Neural progenitor cell (in vitro differentiated cells): ENCODE data around the gene DZIP1. TPM values are rescaled to one million over a fixed set of nuclear protein-coding genes. Genes with fewer than 3 reads are reported as not detected.

ENCODE experiments used
- DNase-seq: peaks from one replicate; pipeline ENCODE4 v3.0.0-alpha.2; 2016; ENCODE audit warnings: low spot score
- H2AFZ ChIP-seq: fragments of 200-600 bp; sonication (generic); replicated peaks from 2 replicates; pipeline ENCODE4 v1.6.1; 2016; ENCODE audit warnings: antibody characterized with exemption
- H3F3A ChIP-seq: fragments of 200-600 bp; sonication (generic); 2 replicates; pipeline ENCODE4 v1.6.1; 2016; ENCODE audit warnings: antibody characterized with exemption, low read depth
- H3K27ac ChIP-seq: fragments of 200-600 bp; sonication (generic); 2 replicates; pipeline ENCODE4 v1.5.1; 2016; ENCODE audit warnings: mild to moderate bottlenecking
- H3K27me3 ChIP-seq: fragments of 200-600 bp; sonication (generic); 2 replicates; pipeline ENCODE4 v1.6.1; 2016; ENCODE audit warnings: mild to moderate bottlenecking, moderate library complexity
- H3K36me3 ChIP-seq: fragments of 200-600 bp; sonication (generic); 2 replicates; pipeline ENCODE4 v1.5.1; 2016
- H3K4me1 ChIP-seq: fragments of 200-600 bp; sonication (generic); 2 replicates; pipeline ENCODE4 v1.6.1; 2016; ENCODE audit warnings: mixed run types
- H3K4me2 ChIP-seq: fragments of 200-600 bp; sonication (generic); 2 replicates; pipeline ENCODE4 v1.6.1; 2016
- H3K4me3 ChIP-seq: fragments of 200-600 bp; sonication (generic); 2 replicates; pipeline ENCODE4 v1.5.1; 2016
- H3K79me2 ChIP-seq: fragments of 200-600 bp; sonication (generic); 2 replicates; pipeline ENCODE4 v1.6.1; 2016; ENCODE audit warnings: low read depth
- H3K9ac ChIP-seq: fragments of 200-600 bp; sonication (generic); 2 replicates; pipeline ENCODE4 v1.6.1; 2016
- H3K9me3 ChIP-seq: fragments of 200-600 bp; sonication (generic); 2 replicates; pipeline ENCODE4 v1.5.1; 2016; ENCODE audit warnings: low read depth
- H4K20me1 ChIP-seq: fragments of 200-600 bp; sonication (generic); 2 replicates; pipeline ENCODE4 v1.6.1; 2016; ENCODE audit warnings: low read depth
- H3K27ac Mint-ChIP-seq: 3 replicates; pipeline ENCODE4 v1.8.0; 2021; ENCODE audit warnings: mixed read lengths
- H3K27me3 Mint-ChIP-seq: 2 replicates; pipeline ENCODE4 v1.8.0; 2022; ENCODE audit warnings: low read depth, mild to moderate bottlenecking, inconsistent platforms, moderate library complexity, mixed read lengths; ENCODE audit not compliant: insufficient read depth
- H3K36me3 Mint-ChIP-seq: 3 replicates; pipeline ENCODE4 v1.8.0; 2021; ENCODE audit warnings: mixed read lengths
- H3K4me1 Mint-ChIP-seq: 3 replicates; pipeline ENCODE4 v1.8.0; 2021; ENCODE audit warnings: mixed read lengths
- H3K4me3 Mint-ChIP-seq: 3 replicates; pipeline ENCODE4 v1.8.0; 2021; ENCODE audit warnings: mild to moderate bottlenecking, moderate library complexity, mixed read lengths
- H3K9me3 Mint-ChIP-seq: 3 replicates; pipeline ENCODE4 v1.8.0; 2020; ENCODE audit warnings: mixed read lengths
- CTCF ChIP-seq: fragments of 200-600 bp; sonication (generic); IDR thresholded peaks from 2 replicates; pipeline ENCODE4 v1.5.1; 2017; ENCODE audit warnings: antibody characterized with exemption, mild to moderate bottlenecking
- EZH2 ChIP-seq: fragments of 200-600 bp; sonication (generic); IDR thresholded peaks from 2 replicates; pipeline ENCODE4 v1.6.1; 2017; ENCODE audit warnings: antibody characterized with exemption, mild to moderate bottlenecking, moderate library complexity
- EZH2phosphoT487 ChIP-seq: fragments of 200-600 bp; sonication (generic); IDR thresholded peaks from 2 replicates; pipeline ENCODE4 v1.6.1; 2017; ENCODE audit warnings: antibody characterized with exemption
- total RNA-seq: library from RNA; depleted of rRNA; stranded (reverse); fragments of >200 nt; gene quantifications from 2 replicates; pipeline ENCODE4 v1.2.3, GENCODE V29; 2015; ENCODE audit warnings: low replicate concordance

Gene DZIP1
- total RNA-seq, 1 donor from 2014 or later = 70.4 TPM

- TF ChIP-seq CTCF = no peak
- no peak for TF ChIP-seq EZH2phosphoT487
- no peak for TF ChIP-seq EZH2
- Histone ChIP-seq H3K4me2 (no peak overlapping the region), H3K9me3 (no peaks in the 10 kb centered on the region), H3K27me3 (no peaks in the 10 kb centered on the region), H3K4me3 (no peak overlapping the region), H4K20me1 (no peaks in the 10 kb centered on the region), H3K4me1 (no peaks in the 10 kb centered on the region), H3K9ac (no peak overlapping the region), H3F3A (no peaks in the 10 kb centered on the region), H3K36me3 (no peaks in the 10 kb centered on the region), H2AFZ (no peak overlapping the region), H3K79me2 (no peaks in the 10 kb centered on the region), H3K27ac (no peak overlapping the region)
- peaks cover 2% of the 10 kb centered on the region for H3K4me1 Mint-ChIP-seq
- no peaks in the 10 kb centered on the region for H3K27me3 Mint-ChIP-seq
- H3K4me3 Mint-ChIP-seq = no peak overlapping the region
- H3K9me3 Mint-ChIP-seq = no peaks in the 10 kb centered on the region
- no peaks in the 10 kb centered on the region for H3K36me3 Mint-ChIP-seq
- DNase-seq = no peak
- no peak overlapping the region for H3K27ac Mint-ChIP-seq
Observed at GRCh38 chr13:95656386-95657015, 12.0 kb upstream of the DZIP1 start.

- no peaks in the 10 kb centered on the region for H3K27me3 ChIP-seq
- H3K4me2 ChIP-seq = no peak overlapping the region
- no peaks in the 10 kb centered on the region for H3K27me3 Mint-ChIP-seq
- H3K9me3 Mint-ChIP-seq = no peaks in the 10 kb centered on the region
- H3K79me2 ChIP-seq = no peaks in the 10 kb centered on the region
- H3K27ac Mint-ChIP-seq = no peak overlapping the region
- H3K9me3 ChIP-seq = no peaks in the 10 kb centered on the region
- no peaks in the 10 kb centered on the region for H3K36me3 ChIP-seq
- DNase-seq = no peak
- no peaks in the 10 kb centered on the region for H3K36me3 Mint-ChIP-seq
- peaks cover 2% of the 10 kb centered on the region for H3K4me1 Mint-ChIP-seq
- H3K4me3 ChIP-seq = no peak overlapping the region
- no peak overlapping the region for H3K27ac ChIP-seq
- no peak overlapping the region for H3K9ac ChIP-seq
- H2AFZ ChIP-seq = peak overlapping the region; percentile 69
- H3K4me1 ChIP-seq = no peaks in the 10 kb centered on the region
- H4K20me1 ChIP-seq = no peaks in the 10 kb centered on the region
- H3K4me3 Mint-ChIP-seq = no peak overlapping the region
- no peaks in the 10 kb centered on the region for H3F3A ChIP-seq
- TF ChIP-seq EZH2 = no peak
Observed at GRCh38 chr13:95652821-95653220, 8.3 kb upstream of the DZIP1 start.

- no peak for TF ChIP-seq EZH2phosphoT487
- no peak for TF ChIP-seq EZH2
- TF ChIP-seq CTCF = no peak
- no peak overlapping the region for H3K4me3 ChIP-seq
- no peak overlapping the region for H3K27ac ChIP-seq
- no peaks in the 10 kb centered on the region for H3K27me3 Mint-ChIP-seq
- H4K20me1 ChIP-seq = no peaks in the 10 kb centered on the region
- H3K4me3 Mint-ChIP-seq = no peak overlapping the region
- no peaks in the 10 kb centered on the region for H3K79me2 ChIP-seq
- H3K36me3 Mint-ChIP-seq = no peaks in the 10 kb centered on the region
- no peaks in the 10 kb centered on the region for H3K4me1 ChIP-seq
- H3K4me1 Mint-ChIP-seq = peaks cover 2% of the 10 kb centered on the region
- H3K4me2 ChIP-seq = no peak overlapping the region
- H3K9me3 Mint-ChIP-seq = no peaks in the 10 kb centered on the region
- no peaks in the 10 kb centered on the region for H3K36me3 ChIP-seq
- no peaks in the 10 kb centered on the region for H3K9me3 ChIP-seq
- no peaks in the 10 kb centered on the region for H3F3A ChIP-seq
- no peak overlapping the region for H3K9ac ChIP-seq
- no peaks in the 10 kb centered on the region for H3K27me3 ChIP-seq
- no peak overlapping the region for H3K27ac Mint-ChIP-seq
- H2AFZ ChIP-seq = peak overlapping the region; percentile 69
- no peak for DNase-seq
Observed at GRCh38 chr13:95652244-95652764, 7.8 kb upstream of the DZIP1 start.

- Histone ChIP-seq H3K27ac (no peak overlapping the region), H3K9ac (no peak overlapping the region), H3K4me1 (no peaks in the 10 kb centered on the region), H3F3A (no peaks in the 10 kb centered on the region), H3K79me2 (no peaks in the 10 kb centered on the region), H3K27me3 (no peaks in the 10 kb centered on the region), H3K4me2 (no peak overlapping the region), H2AFZ (no peak overlapping the region), H3K9me3 (no peaks in the 10 kb centered on the region), H4K20me1 (no peaks in the 10 kb centered on the region), H3K36me3 (no peaks in the 10 kb centered on the region), H3K4me3 (no peak overlapping the region)
- DNase-seq = no peak
- no peak overlapping the region for H3K27ac Mint-ChIP-seq
- H3K9me3 Mint-ChIP-seq = no peaks in the 10 kb centered on the region
- H3K4me1 Mint-ChIP-seq = peaks cover 2% of the 10 kb centered on the region
- no peak for TF ChIP-seq EZH2phosphoT487
- TF ChIP-seq EZH2 = no peak
- no peak for TF ChIP-seq CTCF
- no peak overlapping the region for H3K4me3 Mint-ChIP-seq
- H3K36me3 Mint-ChIP-seq = no peaks in the 10 kb centered on the region
- no peaks in the 10 kb centered on the region for H3K27me3 Mint-ChIP-seq
Observed at GRCh38 chr13:95650696-95651095, 6.2 kb upstream of the DZIP1 start.
